HG03045 (cell line): ENCODE measurements around the gene CCDC88C.

ENCODE experiments used
- ATAC-seq: cut with Tn5 transposase; IDR thresholded peaks from one replicate; pipeline ENCODE4 v1.9.1; 2021; ENCODE audit warnings: mild to moderate bottlenecking, moderate library complexity; ENCODE audit not compliant: unreplicated experiment

The CCDC88C gene

GRCh38 chr14:91366749-91367148 lies 50.9 kb downstream of the CCDC88C start:
- no peak for ATAC-seq

GRCh38 chr14:91365552-91365951 lies 52.1 kb downstream of the CCDC88C start:
- ATAC-seq, result no peak

- no peak for ATAC-seq
These were observed 52.9 kb downstream of the CCDC88C start for GRCh38 chr14:91364524-91365270.

- peak; percentile 55 for ATAC-seq
These were observed 53.7 kb downstream of the CCDC88C start for GRCh38 chr14:91363776-91364523.

- no peak for ATAC-seq
These were observed 56.3 kb downstream of the CCDC88C start for GRCh38 chr14:91361233-91361811.

- ATAC-seq, result no peak
These were observed 57.0 kb downstream of the CCDC88C start for GRCh38 chr14:91360490-91361232.

- ATAC-seq, result no peak
These were observed 58.9 kb downstream of the CCDC88C start for GRCh38 chr14:91358654-91359220.

GRCh38 chr14:91358025-91358319 lies 59.6 kb downstream of the CCDC88C start:
- no peak for ATAC-seq

- ATAC-seq, result no peak
These were observed 60.2 kb downstream of the CCDC88C start for GRCh38 chr14:91357272-91358024.

- ATAC-seq, result no peak
These were observed 61.3 kb downstream of the CCDC88C start for GRCh38 chr14:91356181-91356763.

- ATAC-seq, result no peak
These were observed 62.5 kb downstream of the CCDC88C start for GRCh38 chr14:91354979-91355685.

- ATAC-seq, result no peak
These were observed 63.3 kb downstream of the CCDC88C start for GRCh38 chr14:91354221-91354916.

GRCh38 chr14:91352728-91353692 lies 64.6 kb downstream of the CCDC88C start:
- no peak for ATAC-seq

GRCh38 chr14:91352053-91352452 lies 65.6 kb downstream of the CCDC88C start:
- no peak for ATAC-seq

- ATAC-seq, result no peak
These were observed 66.1 kb downstream of the CCDC88C start for GRCh38 chr14:91351512-91351862.

- ATAC-seq, result peak; percentile 48
These were observed 66.7 kb downstream of the CCDC88C start for GRCh38 chr14:91350813-91351511.

GRCh38 chr14:91350483-91350812 lies 67.2 kb downstream of the CCDC88C start:
- ATAC-seq, result no peak
